GM12801 (cell line): ENCODE results near the gene FRMD1.

ENCODE experiments used
- CTCF ChIP-seq: IDR thresholded peaks from one replicate; pipeline ENCODE4 v1.5.1; 2011; ENCODE audit warnings: control low read depth; ENCODE audit not compliant: insufficient read length; ENCODE audit errors: extremely low read depth

FRMD1 gene

GRCh38 chr6:168080393-168081077, 1.5 kb upstream of the FRMD1 start:
- TF ChIP-seq CTCF: no peak

- TF ChIP-seq CTCF: no peak
These were observed 653 bp downstream of the FRMD1 start for GRCh38 chr6:168078175-168078942.

DNA sequence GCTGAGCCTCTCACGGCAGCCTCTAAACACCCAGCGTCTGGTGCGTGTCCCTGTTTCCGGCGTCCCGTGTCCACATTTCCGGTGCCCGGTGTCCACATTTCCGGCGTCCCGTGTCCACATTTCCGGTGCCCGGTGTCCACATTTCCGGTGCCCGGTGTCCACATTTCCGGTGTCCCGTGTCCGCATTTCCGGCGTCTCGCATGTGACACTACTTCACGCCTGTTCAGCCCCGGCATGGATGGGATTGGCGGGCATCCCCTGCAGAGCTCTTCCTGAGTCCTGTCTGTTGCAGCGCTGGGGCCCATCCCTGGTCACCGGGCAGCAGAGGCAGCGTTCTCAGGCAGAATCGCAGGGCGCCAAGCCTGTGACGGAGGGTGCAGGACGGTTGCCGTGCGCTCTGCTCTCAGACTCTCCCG, 3.2 kb downstream of the FRMD1 start:
- no peak for TF ChIP-seq CTCF

- TF ChIP-seq CTCF: no peak
These were observed 3.8 kb downstream of the FRMD1 start for GRCh38 chr6:168075216-168075615.

DNA sequence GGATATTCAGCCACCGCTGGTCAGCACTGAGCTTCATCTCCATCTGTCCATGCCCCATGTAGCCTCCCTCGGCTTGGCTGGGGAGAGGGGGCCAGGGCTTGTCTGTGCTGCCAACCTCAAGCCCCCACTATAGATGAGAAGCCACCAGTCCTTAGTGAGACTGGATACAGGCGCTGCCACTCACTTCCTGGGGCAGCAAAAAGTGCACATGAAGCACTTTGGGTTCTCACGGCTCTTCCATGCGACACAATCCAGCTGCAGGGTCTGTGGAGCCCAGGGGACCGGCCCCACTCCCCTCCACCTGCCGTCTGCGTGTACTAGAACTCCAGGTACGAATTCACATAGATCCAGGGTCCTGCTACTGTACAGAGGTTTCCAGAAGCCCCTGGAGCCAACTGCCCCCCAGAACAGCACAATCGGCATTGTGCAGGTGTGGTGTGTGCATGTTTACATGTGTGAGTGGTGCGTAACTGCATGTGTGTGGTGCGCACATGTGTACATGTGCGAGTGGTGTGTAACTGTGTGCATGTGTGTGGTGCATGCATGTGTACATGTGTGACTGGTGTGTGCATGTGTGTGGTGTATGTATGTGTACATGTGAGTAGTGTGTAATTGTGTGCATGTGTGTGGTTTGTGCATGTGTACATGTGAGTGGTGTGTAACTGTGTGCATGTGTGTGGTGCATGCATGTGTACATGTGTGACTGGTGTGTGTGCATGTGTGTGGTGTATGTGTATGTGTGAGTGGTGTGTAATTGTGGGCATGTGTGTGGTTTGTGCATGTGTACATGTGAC, 4.9 kb downstream of the FRMD1 start:
- no peak for TF ChIP-seq CTCF

GRCh38 chr6:168072730-168073129, 6.3 kb downstream of the FRMD1 start:
- TF ChIP-seq CTCF: no peak

DNA sequence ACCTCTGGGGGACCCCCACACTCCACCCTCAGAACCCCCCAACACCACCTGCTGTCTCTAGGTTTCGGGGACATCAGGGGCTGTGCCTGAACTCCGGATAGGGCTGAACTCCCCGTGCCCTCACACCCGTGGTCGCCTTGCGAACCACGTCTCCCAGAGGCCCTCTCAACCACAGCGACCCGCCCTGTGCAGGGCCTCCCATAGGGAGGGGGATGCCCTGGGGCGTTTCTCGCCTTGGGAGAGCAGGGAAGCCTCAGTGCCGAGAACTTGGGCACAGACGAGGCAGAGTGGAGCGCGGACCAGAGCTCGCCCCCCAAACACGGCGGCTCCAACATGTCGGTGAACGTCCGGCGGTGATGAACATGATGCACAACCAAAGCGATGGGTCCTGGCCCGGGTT, 6.8 kb downstream of the FRMD1 start:
- TF ChIP-seq CTCF: no peak
